Kidney (tissue), 2 donors: ENCODE measurements around the gene KCNE2. TPM values are rescaled to one million over a fixed set of nuclear protein-coding genes. Genes with fewer than 3 reads are reported as not detected.

Experiments used
- polyA plus RNA-seq: library from polyadenylated mRNA; stranded (reverse); fragments of 350-450 nt; fragmentation: Illumina TruSeq; extraction: RNeasy Lipid Tissue Mini Kit (QIAGEN cat#74804); gene quantifications from one replicate; pipeline ENCODE4 v1.2.3, GENCODE V29; 2014; ENCODE audit warnings: low read depth, low replicate concordance; ENCODE audit not compliant: insufficient read depth
- total RNA-seq: library from RNA; stranded (reverse); fragmentation: NEBNext Ultra II Directional; extraction: Animal tissue kit (Norgen Biotek cat#: 25700); gene quantifications from one replicate; pipeline ENCODE4 v1.2.1, GENCODE V29; 2021
- donor health status: DM: yes; HTN: yes; CAD: no.

The KCNE2 gene
- total and polyA plus RNA-seq, 2 donors from 2014 or later = 0.80 TPM; not detected in 1

Other genes starting within 250 kb of the KCNE2 start
- gene SMIM11, start 11.5 kb downstream of the KCNE2 start, total RNA-seq = 2.6 TPM
- gene SMIM11, start 11.5 kb downstream of the KCNE2 start, polyA plus RNA-seq = 6.7 TPM
- gene SMIM34, start 59.9 kb downstream of the KCNE2 start, total RNA-seq = 0.41 TPM
- 1.7 TPM for gene SMIM34, start 59.9 kb downstream of the KCNE2 start, polyA plus RNA-seq
- gene KCNE1, start 148.2 kb downstream of the KCNE2 start, total RNA-seq = 2.5 TPM
- gene KCNE1, start 148.2 kb downstream of the KCNE2 start, polyA plus RNA-seq = 4.4 TPM